K562 (cell line): ENCODE results near the gene PPAT. TPM values are rescaled to one million over a fixed set of nuclear protein-coding genes. Genes with fewer than 3 reads are reported as not detected.

Source experiments
- CBX3 ChIP-seq, 2 experiments: IDR thresholded peaks; 1 replicate in 1 of 2; 2 replicates in 1 of 2; pipeline ENCODE4 v1.6.1; 2012; ENCODE audit warnings: inconsistent platforms in 2 of 2, low read length in 2 of 2, borderline replicate concordance in 1 of 2, control low read depth in 1 of 2
- CTBP1 ChIP-seq: fragments of 450-650 bp; IDR thresholded peaks from 2 replicates; pipeline ENCODE4 v1.6.1; 2016; ENCODE audit warnings: borderline replicate concordance
- ETV1 ChIP-seq: fragments of 450-650 bp; conservative IDR thresholded peaks from 2 replicates; pipeline ENCODE4 v1.6.1; 2016; ENCODE audit warnings: missing genetic modification characterization, control low read depth, low read depth, missing compliant biosample characterization
- HMGN3 ChIP-seq: IDR thresholded peaks from 2 replicates; pipeline ENCODE4 v1.6.1; 2011; ENCODE audit warnings: borderline replicate concordance, low read depth, mild to moderate bottlenecking, mixed read lengths, low read length; ENCODE audit not compliant: insufficient read length; ENCODE audit errors: extremely low read depth
- KAT2B ChIP-seq: IDR thresholded peaks from one replicate; pipeline ENCODE4 v1.6.1; 2012; ENCODE audit warnings: low read depth, mild to moderate bottlenecking, control low read depth, inconsistent platforms, low read length, moderate library complexity
- PHF8 ChIP-seq: fragments of 200-600 bp; sonication (generic); IDR thresholded peaks from 2 replicates; pipeline ENCODE4 v1.6.1; 2012; ENCODE audit warnings: mixed run types, mild to moderate bottlenecking, inconsistent platforms, low read length, moderate library complexity, borderline replicate concordance
- RFX1 ChIP-seq: fragments of 450-650 bp; IDR thresholded peaks from 2 replicates; pipeline ENCODE4 v1.6.1; 2016; ENCODE audit warnings: mild to moderate bottlenecking, moderate library complexity
- SAP30 ChIP-seq: fragments of 200-600 bp; sonication (generic); IDR thresholded peaks from 2 replicates; pipeline ENCODE4 v1.6.1; 2012; ENCODE audit warnings: borderline replicate concordance, low read depth, mild to moderate bottlenecking, moderate library complexity, low read length, control low read depth, inconsistent platforms; ENCODE audit not compliant: insufficient read depth, poor library complexity, severe bottlenecking
- SMARCC2 ChIP-seq: fragments of 450-650 bp; IDR thresholded peaks from 2 replicates; pipeline ENCODE4 v1.6.1; 2017; ENCODE audit warnings: antibody characterized with exemption, moderate library complexity, mild to moderate bottlenecking, low read depth
- SMC3 ChIP-seq: conservative IDR thresholded peaks from 2 replicates; pipeline ENCODE4 v1.6.1; 2011; ENCODE audit warnings: low read depth, low read length, improper control_type of control experiment; ENCODE audit not compliant: insufficient read depth
- SPI1 ChIP-seq: IDR thresholded peaks from 2 replicates; pipeline ENCODE4 v1.6.1; 2011; ENCODE audit warnings: low read depth, low read length, control low read depth, borderline replicate concordance
- ZBTB1 ChIP-seq: sonication (generic); formaldehyde crosslinking; IDR thresholded peaks from 2 replicates; pipeline ENCODE4 v1.8.1; 2023; ENCODE audit warnings: missing genetic modification reagents, low read depth, mild to moderate bottlenecking, borderline replicate concordance
- ZC3H4 ChIP-seq: sonication (generic); formaldehyde crosslinking; IDR thresholded peaks from 2 replicates; pipeline ENCODE4 v1.9.0; 2021; ENCODE audit warnings: missing genetic modification reagents, borderline replicate concordance
- ZNF217 ChIP-seq: sonication (generic); formaldehyde crosslinking; IDR thresholded peaks from 2 replicates; pipeline ENCODE4 v1.8.0; 2022; ENCODE audit warnings: mild to moderate bottlenecking, missing genetic modification reagents
- ZNF324 ChIP-seq: fragments of 250-450 bp; sonication (Bioruptor Pico); IDR thresholded peaks from 2 replicates; pipeline ENCODE4 v1.4.0; 2020; ENCODE audit warnings: mild to moderate bottlenecking
- polyA plus RNA-seq, 8 experiments: library from polyadenylated mRNA; depleted of rRNA in 4 of 8; stranded (reverse) in 5 of 8; unstranded in 3 of 8; fragments of >200 nt; fragmentation: Nextera tagmentation in 2 of 8; fragmentation: Illumina TruSeq in 1 of 8; extraction: Ambion mirVana in 2 of 8; extraction: Trizol in 1 of 8; gene quantifications; 2 replicates each; pipeline versions ENCODE4 v1.2.1 to v1.2.3, GENCODE V29; 2011 to 2014; ENCODE audit warnings: inconsistent platforms in 1 of 8, missing spikeins in 1 of 8
- total RNA-seq, 7 experiments: library from RNA; depleted of rRNA in 6 of 7; stranded (reverse); fragments of >200 nt in 6 of 7; fragmentation: Illumina TruSeq in 2 of 7; extraction: Trizol in 2 of 7; gene quantifications; 2 replicates each; pipeline versions ENCODE4 v1.2.1 to v1.2.3, GENCODE V29; 2011 to 2021; ENCODE audit warnings: low replicate concordance in 1 of 7
- TF ChIP-seq, protein P1 (sequence below): sonication (generic); formaldehyde crosslinking; IDR thresholded peaks from 2 replicates; pipeline ENCODE4 v1.8.1; 2023; ENCODE audit warnings: mild to moderate bottlenecking, missing genetic modification reagents
- TF ChIP-seq, protein P2 (sequence below): IDR thresholded peaks from 2 replicates; pipeline ENCODE4 v1.6.1; 2014; ENCODE audit warnings: antibody characterized with exemption
- TF ChIP-seq, protein P3 (sequence below): sonication (generic); formaldehyde crosslinking; IDR thresholded peaks from 2 replicates; pipeline ENCODE4 v1.8.0; 2022; ENCODE audit warnings: mild to moderate bottlenecking, low read depth, missing genetic modification reagents
- TF ChIP-seq, protein P4 (sequence below): IDR thresholded peaks from 2 replicates; pipeline ENCODE4 v1.6.1; 2011; ENCODE audit warnings: borderline replicate concordance, low read depth, mild to moderate bottlenecking, moderate library complexity, low read length; ENCODE audit not compliant: insufficient read depth, poor library complexity, severe bottlenecking

The PPAT gene
- total and polyA plus RNA-seq, 9 of the 15 experiments (the other 6 are each of a cell fraction or from before 2014, with no cell fraction given) = 36.2 to 75.8 (median 55.5) TPM

DNA sequence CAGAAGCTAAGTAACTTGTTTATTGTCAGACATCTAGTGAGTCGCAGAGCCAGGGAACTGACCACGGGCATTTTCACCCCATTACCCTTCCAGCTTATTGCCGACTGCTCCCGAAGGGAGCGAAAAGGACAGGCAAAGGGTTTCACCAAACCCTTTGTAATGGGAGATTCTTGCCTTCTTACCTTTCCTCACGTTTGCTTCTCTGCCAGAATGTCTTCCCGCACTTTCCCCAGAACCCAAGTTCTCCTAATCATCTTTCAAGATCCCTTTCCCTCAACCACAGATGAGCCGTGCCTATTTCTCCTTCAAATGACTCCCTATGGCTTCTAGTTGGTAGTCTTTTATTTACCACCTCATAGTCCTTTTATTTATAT lies 31.5 kb upstream of the PPAT start (continued):
- TF ChIP-seq, protein P1, sequence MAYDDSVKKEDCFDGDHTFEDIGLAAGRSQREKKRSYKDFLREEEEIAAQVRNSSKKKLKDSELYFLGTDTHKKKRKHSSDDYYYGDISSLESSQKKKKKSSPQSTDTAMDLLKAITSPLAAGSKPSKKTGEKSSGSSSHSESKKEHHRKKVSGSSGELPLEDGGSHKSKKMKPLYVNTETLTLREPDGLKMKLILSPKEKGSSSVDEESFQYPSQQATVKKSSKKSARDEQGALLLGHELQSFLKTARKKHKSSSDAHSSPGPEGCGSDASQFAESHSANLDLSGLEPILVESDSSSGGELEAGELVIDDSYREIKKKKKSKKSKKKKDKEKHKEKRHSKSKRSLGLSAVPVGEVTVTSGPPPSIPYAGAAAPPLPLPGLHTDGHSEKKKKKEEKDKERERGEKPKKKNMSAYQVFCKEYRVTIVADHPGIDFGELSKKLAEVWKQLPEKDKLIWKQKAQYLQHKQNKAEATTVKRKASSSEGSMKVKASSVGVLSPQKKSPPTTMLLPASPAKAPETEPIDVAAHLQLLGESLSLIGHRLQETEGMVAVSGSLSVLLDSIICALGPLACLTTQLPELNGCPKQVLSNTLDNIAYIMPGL (CRISPR knock-in tag) = peak; percentile 54; the same call in 1 of the 2 replicates
- TF ChIP-seq SAP30 (peak; percentile 50), ETV1 (tag) (no peak), SPI1 (no peak), ZC3H4 (CRISPR knock-in tag) (peak; percentile 57; the same call in 1 of the 2 replicates), HMGN3 (no peak), ZNF324 (CRISPR knock-in tag) (no peak), PHF8 (no peak), KAT2B (no peak), SMARCC2 (peak; percentile 22; the same call in 1 of the 2 replicates), ZBTB1 (CRISPR knock-in tag) (0 out of 2 replicates have a peak, but pooled peaks have one; percentile 36), ZNF217 (CRISPR knock-in tag) (no peak), CTBP1 (no peak), CBX3 (IDR thresholded peaks at IDR 0.05; ENCODE audit: borderline replicate concordance in 1 of 2, low read length in 2 of 2) (no peak), SMC3 (no peak), RFX1 (no peak)
- TF ChIP-seq, protein P2, sequence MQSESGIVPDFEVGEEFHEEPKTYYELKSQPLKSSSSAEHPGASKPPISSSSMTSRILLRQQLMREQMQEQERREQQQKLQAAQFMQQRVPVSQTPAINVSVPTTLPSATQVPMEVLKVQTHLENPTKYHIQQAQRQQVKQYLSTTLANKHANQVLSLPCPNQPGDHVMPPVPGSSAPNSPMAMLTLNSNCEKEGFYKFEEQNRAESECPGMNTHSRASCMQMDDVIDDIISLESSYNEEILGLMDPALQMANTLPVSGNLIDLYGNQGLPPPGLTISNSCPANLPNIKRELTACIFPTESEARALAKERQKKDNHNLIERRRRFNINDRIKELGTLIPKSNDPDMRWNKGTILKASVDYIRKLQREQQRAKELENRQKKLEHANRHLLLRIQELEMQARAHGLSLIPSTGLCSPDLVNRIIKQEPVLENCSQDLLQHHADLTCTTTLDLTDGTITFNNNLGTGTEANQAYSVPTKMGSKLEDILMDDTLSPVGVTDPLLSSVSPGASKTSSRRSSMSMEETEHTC = no peak
- TF ChIP-seq, protein P3, sequence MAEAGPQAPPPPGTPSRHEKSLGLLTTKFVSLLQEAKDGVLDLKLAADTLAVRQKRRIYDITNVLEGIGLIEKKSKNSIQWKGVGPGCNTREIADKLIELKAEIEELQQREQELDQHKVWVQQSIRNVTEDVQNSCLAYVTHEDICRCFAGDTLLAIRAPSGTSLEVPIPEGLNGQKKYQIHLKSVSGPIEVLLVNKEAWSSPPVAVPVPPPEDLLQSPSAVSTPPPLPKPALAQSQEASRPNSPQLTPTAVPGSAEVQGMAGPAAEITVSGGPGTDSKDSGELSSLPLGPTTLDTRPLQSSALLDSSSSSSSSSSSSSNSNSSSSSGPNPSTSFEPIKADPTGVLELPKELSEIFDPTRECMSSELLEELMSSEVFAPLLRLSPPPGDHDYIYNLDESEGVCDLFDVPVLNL (CRISPR knock-in tag) = no peak
- TF ChIP-seq, protein P4, sequence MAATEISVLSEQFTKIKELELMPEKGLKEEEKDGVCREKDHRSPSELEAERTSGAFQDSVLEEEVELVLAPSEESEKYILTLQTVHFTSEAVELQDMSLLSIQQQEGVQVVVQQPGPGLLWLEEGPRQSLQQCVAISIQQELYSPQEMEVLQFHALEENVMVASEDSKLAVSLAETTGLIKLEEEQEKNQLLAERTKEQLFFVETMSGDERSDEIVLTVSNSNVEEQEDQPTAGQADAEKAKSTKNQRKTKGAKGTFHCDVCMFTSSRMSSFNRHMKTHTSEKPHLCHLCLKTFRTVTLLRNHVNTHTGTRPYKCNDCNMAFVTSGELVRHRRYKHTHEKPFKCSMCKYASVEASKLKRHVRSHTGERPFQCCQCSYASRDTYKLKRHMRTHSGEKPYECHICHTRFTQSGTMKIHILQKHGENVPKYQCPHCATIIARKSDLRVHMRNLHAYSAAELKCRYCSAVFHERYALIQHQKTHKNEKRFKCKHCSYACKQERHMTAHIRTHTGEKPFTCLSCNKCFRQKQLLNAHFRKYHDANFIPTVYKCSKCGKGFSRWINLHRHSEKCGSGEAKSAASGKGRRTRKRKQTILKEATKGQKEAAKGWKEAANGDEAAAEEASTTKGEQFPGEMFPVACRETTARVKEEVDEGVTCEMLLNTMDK = no peak
